Caco-2 (cell line): ENCODE results near the gene CDC42EP2. TPM values are rescaled to one million over a fixed set of nuclear protein-coding genes. Genes with fewer than 3 reads are reported as not detected.
A peak's percentile ranks its signal among the peaks of the same experiment; 100 is the strongest.

Source experiments
- BruUV-seq: library from RNA; stranded (reverse); fragments of 400-500 nt; replicated peaks from 2 replicates; lab custom pipeline; 2021; lab: Mats Ljungman, UMichigan
- CTCF ChIA-PET: fragments of 300-600 bp; sonication (Branson Sonifier 250); formaldehyde crosslinking; loops from one replicate; lab custom pipeline; 2022; ENCODE audit warnings: antibody characterized with exemption; lab: Charles Lee
- POLR2A ChIA-PET: fragments of 300-600 bp; sonication (Branson Sonifier 250); formaldehyde crosslinking; loops from one replicate; lab custom pipeline; 2022; ENCODE audit warnings: antibody characterized with exemption; lab: Charles Lee
- DNase-seq, 2 experiments: peaks; one replicate each; pipeline versions ENCODE4 v3.0.0 to v3.0.0-alpha.2; 2020 to 2022
- H3K27me3 ChIP-seq: replicated peaks from 2 replicates; pipeline ENCODE4 v1.6.0; 2011; ENCODE audit warnings: low read length; ENCODE audit not compliant: control insufficient read depth, insufficient read depth
- H3K36me3 ChIP-seq: 2 replicates; pipeline ENCODE4 v1.5.1; 2011; ENCODE audit warnings: low read length; ENCODE audit not compliant: control insufficient read depth, insufficient read depth
- H3K4me1 ChIP-seq: fragments of 250-450 bp; sonication (Bioruptor Pico); 2 replicates; pipeline ENCODE4 v1.5.1; 2020; ENCODE audit warnings: mild to moderate bottlenecking
- H3K4me3 ChIP-seq: 2 replicates; pipeline ENCODE4 v1.5.1; 2011; ENCODE audit warnings: low read depth, mild to moderate bottlenecking, control low read depth, low read length
- H3K9me3 ChIP-seq: fragments of 250-450 bp; sonication (Bioruptor Pico); 2 replicates; pipeline ENCODE4 v1.5.1; 2020; ENCODE audit warnings: mild to moderate bottlenecking, moderate library complexity
- H3K27ac Mint-ChIP-seq: one replicate; pipeline ENCODE4 v1.8.0; 2022; ENCODE audit warnings: mixed read lengths; ENCODE audit not compliant: unreplicated experiment
- H3K27me3 Mint-ChIP-seq: one replicate; pipeline ENCODE4 v1.8.0; 2022; ENCODE audit warnings: mixed read lengths; ENCODE audit not compliant: insufficient read depth, unreplicated experiment
- H3K36me3 Mint-ChIP-seq: one replicate; pipeline ENCODE4 v1.8.0; 2022; ENCODE audit warnings: mild to moderate bottlenecking, mixed read lengths; ENCODE audit not compliant: insufficient read depth, unreplicated experiment
- H3K4me1 Mint-ChIP-seq: one replicate; pipeline ENCODE4 v1.8.0; 2022; ENCODE audit warnings: low read depth, mixed read lengths; ENCODE audit not compliant: unreplicated experiment
- H3K4me3 Mint-ChIP-seq: one replicate; pipeline ENCODE4 v1.8.0; 2022; ENCODE audit warnings: mild to moderate bottlenecking, moderate library complexity, mixed read lengths; ENCODE audit not compliant: unreplicated experiment
- H3K9me3 Mint-ChIP-seq: one replicate; pipeline ENCODE4 v1.8.0; 2022; ENCODE audit warnings: mixed read lengths; ENCODE audit not compliant: unreplicated experiment
- CTCF ChIP-seq, 2 experiments: fragments of 200-600 bp in 1 of 2; IDR thresholded peaks; 1 replicate in 1 of 2; 2 replicates in 1 of 2; pipeline versions ENCODE4 v1.5.1 to v1.8.0; 2011 to 2022; ENCODE audit warnings: antibody characterized with exemption in 1 of 2, control low read depth in 1 of 2, inconsistent platforms in 1 of 2, low read depth in 1 of 2, low read length in 1 of 2, mild to moderate bottlenecking in 1 of 2, moderate library complexity in 1 of 2; ENCODE audit not compliant: insufficient read depth in 1 of 2, severe bottlenecking in 1 of 2, unreplicated experiment in 1 of 2
- intact Hi-C: fragments of 100-400 bp; cut with micrococcal nuclease; formaldehyde crosslinking; loops from one replicate; pipeline ENCODE4 v1.10.0; 2022; ENCODE audit not compliant: unreplicated experiment
- total RNA-seq: library from RNA; stranded (reverse); gene quantifications from 2 replicates; pipeline ENCODE4 v1.2.3, GENCODE V29; 2022

CDC42EP2 gene
- total RNA-seq, 1 experiment from 2014 or later = 38.0 TPM

DNA sequence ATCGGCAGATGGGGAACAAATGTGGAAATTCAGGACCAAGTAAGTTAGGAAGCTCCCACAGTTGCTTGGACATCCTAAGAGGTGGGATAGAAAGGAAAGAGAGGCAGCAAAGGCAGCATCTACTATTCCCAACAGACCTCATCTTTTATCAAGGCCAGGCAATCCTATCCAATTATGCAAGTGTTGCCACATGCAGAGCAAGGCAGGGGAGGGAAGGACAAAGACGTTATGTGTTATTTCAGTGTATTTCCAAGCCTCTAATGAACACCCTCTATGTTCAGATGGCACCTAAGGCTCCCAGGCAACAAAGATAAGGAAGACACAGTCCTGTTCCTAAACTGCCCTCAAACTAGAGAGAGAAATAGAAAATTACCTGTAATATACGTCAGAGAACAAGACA, 49.1 kb downstream of the CDC42EP2 start:
- Mint-ChIP-seq H3K27ac (no peak overlapping the region), H3K4me3 (no peak overlapping the region), H3K36me3 (peaks cover 10% of the 10 kb centered on the region), H3K27me3 (no peaks in the 10 kb centered on the region), H3K9me3 (no peaks in the 10 kb centered on the region), H3K4me1 (peaks cover 16% of the 10 kb centered on the region)
- intact Hi-C loops = no loop called here
- no peak for DNase-seq
- CTCF ChIA-PET = no interaction called here
- POLR2A ChIA-PET = no interaction called here
- Histone ChIP-seq H3K4me1 (peaks cover 18% of the 10 kb centered on the region), H3K27me3 (no peaks in the 10 kb centered on the region), H3K36me3 (no peaks in the 10 kb centered on the region), H3K4me3 (no peak overlapping the region), H3K9me3 (no peaks in the 10 kb centered on the region)
- TF ChIP-seq CTCF (IDR thresholded peaks at IDR 0.05; ENCODE audit: insufficient read depth in 1 of 2, low read depth in 1 of 2, low read length in 1 of 2, severe bottlenecking in 1 of 2, unreplicated experiment in 1 of 2) = no peak
- BruUV-seq = no TSS peak

GRCh38 chr11:65366340-65366773, 51.7 kb downstream of the CDC42EP2 start:
- Histone ChIP-seq H3K4me1 (peaks cover 31% of the 10 kb centered on the region), H3K4me3 (no peak overlapping the region), H3K36me3 (no peaks in the 10 kb centered on the region), H3K9me3 (no peaks in the 10 kb centered on the region), H3K27me3 (no peaks in the 10 kb centered on the region)
- TF ChIP-seq CTCF (IDR thresholded peaks at IDR 0.05; ENCODE audit: insufficient read depth in 1 of 2, low read depth in 1 of 2, low read length in 1 of 2, severe bottlenecking in 1 of 2, unreplicated experiment in 1 of 2) = peak; percentile 66 to 85
- Mint-ChIP-seq H3K27me3 (no peaks in the 10 kb centered on the region), H3K27ac (no peak overlapping the region), H3K4me1 (peaks cover 27% of the 10 kb centered on the region), H3K9me3 (no peaks in the 10 kb centered on the region), H3K36me3 (peaks cover 10% of the 10 kb centered on the region), H3K4me3 (no peak overlapping the region)
- ChIA-PET POLR2A (no interaction called here), CTCF (interaction anchor here (1.2 kb wide), 1 partner anchor 12 kb away, joined by 3 read pairs; no protein-coding TSS in a partner anchor)
- DNase-seq = peak; percentile 78
- no TSS peak for BruUV-seq
- intact Hi-C loops = loop anchor here (1.0 kb wide), 5 partner anchors 8 to 144 kb away; no protein-coding TSS in a partner anchor

DNA sequence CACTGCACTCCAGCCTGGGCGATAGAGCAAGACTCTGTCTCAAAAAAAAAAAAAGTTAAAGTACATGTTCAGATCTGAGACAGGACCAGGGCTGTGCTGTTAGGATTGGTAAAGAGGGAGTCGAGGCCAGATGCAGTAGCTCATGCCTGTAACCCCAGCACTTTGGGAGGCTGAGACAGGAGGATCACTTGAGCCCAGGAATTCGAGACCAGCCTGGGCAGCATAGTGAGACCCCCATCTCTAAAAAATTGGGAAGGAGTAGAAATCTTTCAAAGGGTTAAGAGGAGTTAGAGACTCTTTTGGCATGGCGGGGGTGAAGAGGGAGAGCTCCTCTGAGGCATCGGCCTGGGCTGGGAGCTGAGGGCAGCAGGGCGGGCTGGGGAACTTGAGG, 56.0 kb downstream of the CDC42EP2 start:
- H3K4me1 Mint-ChIP-seq = peaks cover 34% of the 10 kb centered on the region
- intact Hi-C loops = loop anchor here (1.0 to 2.0 kb wide), 3 partner anchors 12 to 137 kb away; partner anchors contain the start of gene SLC25A45
- peaks cover 43% of the 10 kb centered on the region for H3K4me1 ChIP-seq
- no peak for DNase-seq
- peak overlapping the region; percentile 94 for H3K27ac Mint-ChIP-seq
- H3K4me3 ChIP-seq = no peak overlapping the region
- H3K36me3 Mint-ChIP-seq = peaks cover 4% of the 10 kb centered on the region
- H3K27me3 ChIP-seq = no peaks in the 10 kb centered on the region
- CTCF ChIA-PET = interaction anchor here (0.6 to 1.6 kb wide), 13 partner anchors 10 to 1819 kb away, joined by 3 to 23 read pairs (median 4); partner anchors contain the start of gene DPF2
- no peaks in the 10 kb centered on the region for H3K36me3 ChIP-seq
- H3K27me3 Mint-ChIP-seq = no peaks in the 10 kb centered on the region
- POLR2A ChIA-PET = interaction anchor here (0.8 to 1.6 kb wide), 19 partner anchors 12 to 259 kb away, joined by 3 to 14 read pairs (median 4); partner anchors contain the start of genes DPF2, FRMD8, NEAT1 and SLC25A45
- no peak for TF ChIP-seq CTCF (IDR thresholded peaks at IDR 0.05; ENCODE audit: insufficient read depth in 1 of 2, low read depth in 1 of 2, low read length in 1 of 2, severe bottlenecking in 1 of 2, unreplicated experiment in 1 of 2)
- H3K9me3 ChIP-seq = no peaks in the 10 kb centered on the region
- peak overlapping the region; percentile 27 for H3K4me3 Mint-ChIP-seq
- H3K9me3 Mint-ChIP-seq = no peaks in the 10 kb centered on the region
- TSS peak; percentile 99 for BruUV-seq

Other genes starting within 250 kb of the CDC42EP2 start
- gene CDCA5, start 230.8 kb upstream of the CDC42EP2 start, total RNA-seq = 67.0 and 71.1 TPM in 2 replicates
- 44.5 and 46.0 TPM in 2 replicates for gene ZFPL1, start 230.6 kb upstream of the CDC42EP2 start, total RNA-seq
- 147 and 158 TPM in 2 replicates for gene VPS51, start 218.7 kb upstream of the CDC42EP2 start, total RNA-seq
- 62.9 and 73.8 TPM in 2 replicates for gene TM7SF2, start 203.0 kb upstream of the CDC42EP2 start, total RNA-seq
- 12.2 and 14.7 TPM in 2 replicates for gene ZNHIT2, start 197.2 kb upstream of the CDC42EP2 start, total RNA-seq
- gene FAU, start 192.7 kb upstream of the CDC42EP2 start, total RNA-seq = 918 and 972 TPM in 2 replicates
- gene MRPL49, start 192.5 kb upstream of the CDC42EP2 start, total RNA-seq = 89.2 and 95.1 TPM in 2 replicates
- 50.9 and 56.5 TPM in 2 replicates for gene SYVN1, start 180.3 kb upstream of the CDC42EP2 start, total RNA-seq
- gene SPDYC, start 144.6 kb upstream of the CDC42EP2 start, total RNA-seq = not detected in 2 replicates
- gene CAPN1, start 132.9 kb upstream of the CDC42EP2 start, total RNA-seq = 238 and 244 TPM in 2 replicates
- 23.2 and 25.3 TPM in 2 replicates for gene POLA2, start 52.9 kb upstream of the CDC42EP2 start, total RNA-seq
- gene DPF2, start 19.0 kb downstream of the CDC42EP2 start, total RNA-seq = 64.2 and 65.3 TPM in 2 replicates
- gene TIGD3, start 39.9 kb downstream of the CDC42EP2 start, total RNA-seq = 3.0 and 3.2 TPM in 2 replicates
- 8.1 and 8.5 TPM in 2 replicates for gene SLC25A45, start 67.8 kb downstream of the CDC42EP2 start, total RNA-seq
- 35.1 and 38.2 TPM in 2 replicates for gene FRMD8, start 71.8 kb downstream of the CDC42EP2 start, total RNA-seq
- 235 and 254 TPM in 2 replicates for gene NEAT1, start 107.9 kb downstream of the CDC42EP2 start, total RNA-seq
- gene MALAT1, start 184.2 kb downstream of the CDC42EP2 start, total RNA-seq = 4,797 and 4,914 TPM in 2 replicates
- gene SCYL1, start 210.2 kb downstream of the CDC42EP2 start, total RNA-seq = 123 and 124 TPM in 2 replicates
- gene LTBP3, start 243.5 kb downstream of the CDC42EP2 start, total RNA-seq = 87.2 and 91.2 TPM in 2 replicates